WTC11 (cell line): Measurements from ENCODE around the gene EPDR1. TPM values are rescaled to one million over a fixed set of nuclear protein-coding genes. Genes with fewer than 3 reads are reported as not detected.

ENCODE experiments used
- CBFB ChIP-seq: sonication (generic); formaldehyde crosslinking; IDR thresholded peaks from 2 replicates; pipeline ENCODE4 v1.8.1; 2022; ENCODE audit warnings: mild to moderate bottlenecking, low read depth, missing genetic modification reagents
- JUN ChIP-seq: sonication (generic); formaldehyde crosslinking; IDR thresholded peaks from 2 replicates; pipeline ENCODE4 v1.8.0; 2023; ENCODE audit warnings: mild to moderate bottlenecking, missing genetic modification reagents
- MXD4 ChIP-seq: fragments of 250-450 bp; sonication (Bioruptor Pico); IDR thresholded peaks from 2 replicates; pipeline ENCODE4 v1.8.0; 2021; ENCODE audit warnings: mild to moderate bottlenecking, moderate library complexity, borderline replicate concordance
- NR3C1 ChIP-seq: sonication (generic); formaldehyde crosslinking; conservative IDR thresholded peaks from 2 replicates; pipeline ENCODE4 v1.8.1; 2023; ENCODE audit warnings: low read depth, mild to moderate bottlenecking, missing genetic modification reagents
- SMAD4 ChIP-seq: sonication (generic); formaldehyde crosslinking; IDR thresholded peaks from 2 replicates; pipeline ENCODE4 v1.8.0; 2022; ENCODE audit warnings: mild to moderate bottlenecking, missing genetic modification reagents
- ZNF121 ChIP-seq: sonication (generic); formaldehyde crosslinking; IDR thresholded peaks from 2 replicates; pipeline ENCODE4 v1.8.0; 2023; ENCODE audit warnings: missing genetic modification reagents
- total RNA-seq: library from RNA; stranded (reverse); gene quantifications from 3 replicates; pipeline ENCODE4 v1.2.3, GENCODE V29; 2021
- TF ChIP-seq, protein P1 (sequence below): sonication (generic); formaldehyde crosslinking; IDR thresholded peaks from 2 replicates; pipeline ENCODE4 v1.8.0; 2023; ENCODE audit warnings: missing genetic modification reagents, mild to moderate bottlenecking, borderline replicate concordance
- TF ChIP-seq, protein P2 (sequence below): sonication (generic); formaldehyde crosslinking; conservative IDR thresholded peaks from 2 replicates; pipeline ENCODE4 v1.8.1; 2023; ENCODE audit warnings: mild to moderate bottlenecking, low read depth, missing genetic modification reagents, moderate library complexity
- TF ChIP-seq, protein P3 (sequence below): sonication (generic); formaldehyde crosslinking; IDR thresholded peaks from 2 replicates; pipeline ENCODE4 v1.8.1; 2023; ENCODE audit warnings: mild to moderate bottlenecking, missing genetic modification reagents, borderline replicate concordance
- TF ChIP-seq, protein P4 (sequence below): fragments of 250-450 bp; sonication (Bioruptor Pico); IDR thresholded peaks from 2 replicates; pipeline ENCODE4 v1.9.0; 2021; ENCODE audit warnings: mild to moderate bottlenecking
- TF ChIP-seq, protein P5 (sequence below): sonication (generic); formaldehyde crosslinking; IDR thresholded peaks from 2 replicates; pipeline ENCODE4 v1.8.0; 2022; ENCODE audit warnings: missing genetic modification reagents
- TF ChIP-seq, protein P6 (sequence below): sonication (generic); formaldehyde crosslinking; IDR thresholded peaks from 2 replicates; pipeline ENCODE4 v1.8.0; 2023; ENCODE audit warnings: mild to moderate bottlenecking, missing genetic modification reagents
- TF ChIP-seq, protein P7 (sequence below): fragments of 250-450 bp; sonication (Bioruptor Pico); IDR thresholded peaks from 2 replicates; pipeline ENCODE4 v1.8.0; 2021; ENCODE audit warnings: mild to moderate bottlenecking

Gene EPDR1
- total RNA-seq, 1 experiment from 2014 or later, result 7.4 TPM

DNA sequence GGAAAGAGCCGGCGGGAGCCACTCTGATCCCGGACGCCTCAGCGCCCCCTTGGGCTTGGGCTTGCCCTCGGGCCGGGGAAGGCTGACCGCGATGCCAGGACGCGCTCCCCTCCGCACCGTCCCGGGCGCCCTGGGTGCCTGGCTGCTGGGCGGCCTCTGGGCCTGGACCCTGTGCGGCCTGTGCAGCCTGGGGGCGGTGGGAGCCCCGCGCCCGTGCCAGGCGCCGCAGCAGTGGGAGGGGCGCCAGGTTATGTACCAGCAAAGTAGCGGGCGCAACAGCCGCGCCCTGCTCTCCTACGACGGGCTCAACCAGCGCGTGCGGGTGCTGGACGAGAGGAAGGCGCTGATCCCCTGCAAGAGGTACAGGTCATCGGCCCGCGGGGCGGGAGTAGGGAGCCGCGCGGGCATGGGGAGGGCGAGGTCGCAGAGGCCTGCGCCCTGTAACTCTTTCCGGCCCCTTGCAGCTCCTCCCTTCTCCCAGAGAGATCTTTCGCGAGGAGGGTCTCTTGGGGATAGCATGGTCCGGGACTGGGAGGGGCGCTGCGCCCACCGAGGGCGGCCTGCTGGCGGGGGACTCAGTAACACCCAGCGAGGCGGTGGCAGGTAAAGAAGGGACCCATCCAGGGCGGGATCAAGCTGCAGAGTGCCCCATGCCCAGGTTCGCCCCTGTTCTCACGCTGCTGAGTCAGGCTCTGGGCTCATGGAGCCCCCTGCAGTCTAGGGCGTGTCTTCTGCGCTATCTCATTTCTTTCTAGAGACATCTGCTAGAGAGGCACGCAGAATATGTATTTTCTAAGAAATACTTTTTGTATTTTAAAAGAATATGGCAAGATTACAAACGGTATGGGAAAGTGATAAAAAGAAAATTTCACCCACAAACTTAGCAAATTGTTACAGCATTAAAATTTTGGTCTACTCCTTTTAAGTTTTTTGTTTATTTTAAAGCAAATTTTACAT lies 687 bp downstream of the EPDR1 start (continued):
- TF ChIP-seq, protein P1, sequence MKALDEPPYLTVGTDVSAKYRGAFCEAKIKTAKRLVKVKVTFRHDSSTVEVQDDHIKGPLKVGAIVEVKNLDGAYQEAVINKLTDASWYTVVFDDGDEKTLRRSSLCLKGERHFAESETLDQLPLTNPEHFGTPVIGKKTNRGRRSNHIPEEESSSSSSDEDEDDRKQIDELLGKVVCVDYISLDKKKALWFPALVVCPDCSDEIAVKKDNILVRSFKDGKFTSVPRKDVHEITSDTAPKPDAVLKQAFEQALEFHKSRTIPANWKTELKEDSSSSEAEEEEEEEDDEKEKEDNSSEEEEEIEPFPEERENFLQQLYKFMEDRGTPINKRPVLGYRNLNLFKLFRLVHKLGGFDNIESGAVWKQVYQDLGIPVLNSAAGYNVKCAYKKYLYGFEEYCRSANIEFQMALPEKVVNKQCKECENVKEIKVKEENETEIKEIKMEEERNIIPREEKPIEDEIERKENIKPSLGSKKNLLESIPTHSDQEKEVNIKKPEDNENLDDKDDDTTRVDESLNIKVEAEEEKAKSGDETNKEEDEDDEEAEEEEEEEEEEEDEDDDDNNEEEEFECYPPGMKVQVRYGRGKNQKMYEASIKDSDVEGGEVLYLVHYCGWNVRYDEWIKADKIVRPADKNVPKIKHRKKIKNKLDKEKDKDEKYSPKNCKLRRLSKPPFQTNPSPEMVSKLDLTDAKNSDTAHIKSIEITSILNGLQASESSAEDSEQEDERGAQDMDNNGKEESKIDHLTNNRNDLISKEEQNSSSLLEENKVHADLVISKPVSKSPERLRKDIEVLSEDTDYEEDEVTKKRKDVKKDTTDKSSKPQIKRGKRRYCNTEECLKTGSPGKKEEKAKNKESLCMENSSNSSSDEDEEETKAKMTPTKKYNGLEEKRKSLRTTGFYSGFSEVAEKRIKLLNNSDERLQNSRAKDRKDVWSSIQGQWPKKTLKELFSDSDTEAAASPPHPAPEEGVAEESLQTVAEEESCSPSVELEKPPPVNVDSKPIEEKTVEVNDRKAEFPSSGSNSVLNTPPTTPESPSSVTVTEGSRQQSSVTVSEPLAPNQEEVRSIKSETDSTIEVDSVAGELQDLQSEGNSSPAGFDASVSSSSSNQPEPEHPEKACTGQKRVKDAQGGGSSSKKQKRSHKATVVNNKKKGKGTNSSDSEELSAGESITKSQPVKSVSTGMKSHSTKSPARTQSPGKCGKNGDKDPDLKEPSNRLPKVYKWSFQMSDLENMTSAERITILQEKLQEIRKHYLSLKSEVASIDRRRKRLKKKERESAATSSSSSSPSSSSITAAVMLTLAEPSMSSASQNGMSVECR (CRISPR knock-in tag), result no peak; the same call in 1 of the 2 replicates
- TF ChIP-seq CBFB (no peak), SMAD4 (CRISPR knock-in tag) (no peak), JUN (CRISPR knock-in tag) (no peak), NR3C1 (CRISPR knock-in tag) (no peak), ZNF121 (no peak), MXD4 (no peak)
- TF ChIP-seq, protein P2, sequence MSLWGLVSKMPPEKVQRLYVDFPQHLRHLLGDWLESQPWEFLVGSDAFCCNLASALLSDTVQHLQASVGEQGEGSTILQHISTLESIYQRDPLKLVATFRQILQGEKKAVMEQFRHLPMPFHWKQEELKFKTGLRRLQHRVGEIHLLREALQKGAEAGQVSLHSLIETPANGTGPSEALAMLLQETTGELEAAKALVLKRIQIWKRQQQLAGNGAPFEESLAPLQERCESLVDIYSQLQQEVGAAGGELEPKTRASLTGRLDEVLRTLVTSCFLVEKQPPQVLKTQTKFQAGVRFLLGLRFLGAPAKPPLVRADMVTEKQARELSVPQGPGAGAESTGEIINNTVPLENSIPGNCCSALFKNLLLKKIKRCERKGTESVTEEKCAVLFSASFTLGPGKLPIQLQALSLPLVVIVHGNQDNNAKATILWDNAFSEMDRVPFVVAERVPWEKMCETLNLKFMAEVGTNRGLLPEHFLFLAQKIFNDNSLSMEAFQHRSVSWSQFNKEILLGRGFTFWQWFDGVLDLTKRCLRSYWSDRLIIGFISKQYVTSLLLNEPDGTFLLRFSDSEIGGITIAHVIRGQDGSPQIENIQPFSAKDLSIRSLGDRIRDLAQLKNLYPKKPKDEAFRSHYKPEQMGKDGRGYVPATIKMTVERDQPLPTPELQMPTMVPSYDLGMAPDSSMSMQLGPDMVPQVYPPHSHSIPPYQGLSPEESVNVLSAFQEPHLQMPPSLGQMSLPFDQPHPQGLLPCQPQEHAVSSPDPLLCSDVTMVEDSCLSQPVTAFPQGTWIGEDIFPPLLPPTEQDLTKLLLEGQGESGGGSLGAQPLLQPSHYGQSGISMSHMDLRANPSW (CRISPR knock-in tag), result no peak
- TF ChIP-seq, protein P3, sequence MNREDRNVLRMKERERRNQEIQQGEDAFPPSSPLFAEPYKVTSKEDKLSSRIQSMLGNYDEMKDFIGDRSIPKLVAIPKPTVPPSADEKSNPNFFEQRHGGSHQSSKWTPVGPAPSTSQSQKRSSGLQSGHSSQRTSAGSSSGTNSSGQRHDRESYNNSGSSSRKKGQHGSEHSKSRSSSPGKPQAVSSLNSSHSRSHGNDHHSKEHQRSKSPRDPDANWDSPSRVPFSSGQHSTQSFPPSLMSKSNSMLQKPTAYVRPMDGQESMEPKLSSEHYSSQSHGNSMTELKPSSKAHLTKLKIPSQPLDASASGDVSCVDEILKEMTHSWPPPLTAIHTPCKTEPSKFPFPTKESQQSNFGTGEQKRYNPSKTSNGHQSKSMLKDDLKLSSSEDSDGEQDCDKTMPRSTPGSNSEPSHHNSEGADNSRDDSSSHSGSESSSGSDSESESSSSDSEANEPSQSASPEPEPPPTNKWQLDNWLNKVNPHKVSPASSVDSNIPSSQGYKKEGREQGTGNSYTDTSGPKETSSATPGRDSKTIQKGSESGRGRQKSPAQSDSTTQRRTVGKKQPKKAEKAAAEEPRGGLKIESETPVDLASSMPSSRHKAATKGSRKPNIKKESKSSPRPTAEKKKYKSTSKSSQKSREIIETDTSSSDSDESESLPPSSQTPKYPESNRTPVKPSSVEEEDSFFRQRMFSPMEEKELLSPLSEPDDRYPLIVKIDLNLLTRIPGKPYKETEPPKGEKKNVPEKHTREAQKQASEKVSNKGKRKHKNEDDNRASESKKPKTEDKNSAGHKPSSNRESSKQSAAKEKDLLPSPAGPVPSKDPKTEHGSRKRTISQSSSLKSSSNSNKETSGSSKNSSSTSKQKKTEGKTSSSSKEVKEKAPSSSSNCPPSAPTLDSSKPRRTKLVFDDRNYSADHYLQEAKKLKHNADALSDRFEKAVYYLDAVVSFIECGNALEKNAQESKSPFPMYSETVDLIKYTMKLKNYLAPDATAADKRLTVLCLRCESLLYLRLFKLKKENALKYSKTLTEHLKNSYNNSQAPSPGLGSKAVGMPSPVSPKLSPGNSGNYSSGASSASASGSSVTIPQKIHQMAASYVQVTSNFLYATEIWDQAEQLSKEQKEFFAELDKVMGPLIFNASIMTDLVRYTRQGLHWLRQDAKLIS (CRISPR knock-in tag), result no peak
- TF ChIP-seq, protein P4, sequence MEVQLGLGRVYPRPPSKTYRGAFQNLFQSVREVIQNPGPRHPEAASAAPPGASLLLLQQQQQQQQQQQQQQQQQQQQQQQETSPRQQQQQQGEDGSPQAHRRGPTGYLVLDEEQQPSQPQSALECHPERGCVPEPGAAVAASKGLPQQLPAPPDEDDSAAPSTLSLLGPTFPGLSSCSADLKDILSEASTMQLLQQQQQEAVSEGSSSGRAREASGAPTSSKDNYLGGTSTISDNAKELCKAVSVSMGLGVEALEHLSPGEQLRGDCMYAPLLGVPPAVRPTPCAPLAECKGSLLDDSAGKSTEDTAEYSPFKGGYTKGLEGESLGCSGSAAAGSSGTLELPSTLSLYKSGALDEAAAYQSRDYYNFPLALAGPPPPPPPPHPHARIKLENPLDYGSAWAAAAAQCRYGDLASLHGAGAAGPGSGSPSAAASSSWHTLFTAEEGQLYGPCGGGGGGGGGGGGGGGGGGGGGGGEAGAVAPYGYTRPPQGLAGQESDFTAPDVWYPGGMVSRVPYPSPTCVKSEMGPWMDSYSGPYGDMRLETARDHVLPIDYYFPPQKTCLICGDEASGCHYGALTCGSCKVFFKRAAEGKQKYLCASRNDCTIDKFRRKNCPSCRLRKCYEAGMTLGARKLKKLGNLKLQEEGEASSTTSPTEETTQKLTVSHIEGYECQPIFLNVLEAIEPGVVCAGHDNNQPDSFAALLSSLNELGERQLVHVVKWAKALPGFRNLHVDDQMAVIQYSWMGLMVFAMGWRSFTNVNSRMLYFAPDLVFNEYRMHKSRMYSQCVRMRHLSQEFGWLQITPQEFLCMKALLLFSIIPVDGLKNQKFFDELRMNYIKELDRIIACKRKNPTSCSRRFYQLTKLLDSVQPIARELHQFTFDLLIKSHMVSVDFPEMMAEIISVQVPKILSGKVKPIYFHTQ (CRISPR knock-in tag), result no peak
- TF ChIP-seq, protein P5, sequence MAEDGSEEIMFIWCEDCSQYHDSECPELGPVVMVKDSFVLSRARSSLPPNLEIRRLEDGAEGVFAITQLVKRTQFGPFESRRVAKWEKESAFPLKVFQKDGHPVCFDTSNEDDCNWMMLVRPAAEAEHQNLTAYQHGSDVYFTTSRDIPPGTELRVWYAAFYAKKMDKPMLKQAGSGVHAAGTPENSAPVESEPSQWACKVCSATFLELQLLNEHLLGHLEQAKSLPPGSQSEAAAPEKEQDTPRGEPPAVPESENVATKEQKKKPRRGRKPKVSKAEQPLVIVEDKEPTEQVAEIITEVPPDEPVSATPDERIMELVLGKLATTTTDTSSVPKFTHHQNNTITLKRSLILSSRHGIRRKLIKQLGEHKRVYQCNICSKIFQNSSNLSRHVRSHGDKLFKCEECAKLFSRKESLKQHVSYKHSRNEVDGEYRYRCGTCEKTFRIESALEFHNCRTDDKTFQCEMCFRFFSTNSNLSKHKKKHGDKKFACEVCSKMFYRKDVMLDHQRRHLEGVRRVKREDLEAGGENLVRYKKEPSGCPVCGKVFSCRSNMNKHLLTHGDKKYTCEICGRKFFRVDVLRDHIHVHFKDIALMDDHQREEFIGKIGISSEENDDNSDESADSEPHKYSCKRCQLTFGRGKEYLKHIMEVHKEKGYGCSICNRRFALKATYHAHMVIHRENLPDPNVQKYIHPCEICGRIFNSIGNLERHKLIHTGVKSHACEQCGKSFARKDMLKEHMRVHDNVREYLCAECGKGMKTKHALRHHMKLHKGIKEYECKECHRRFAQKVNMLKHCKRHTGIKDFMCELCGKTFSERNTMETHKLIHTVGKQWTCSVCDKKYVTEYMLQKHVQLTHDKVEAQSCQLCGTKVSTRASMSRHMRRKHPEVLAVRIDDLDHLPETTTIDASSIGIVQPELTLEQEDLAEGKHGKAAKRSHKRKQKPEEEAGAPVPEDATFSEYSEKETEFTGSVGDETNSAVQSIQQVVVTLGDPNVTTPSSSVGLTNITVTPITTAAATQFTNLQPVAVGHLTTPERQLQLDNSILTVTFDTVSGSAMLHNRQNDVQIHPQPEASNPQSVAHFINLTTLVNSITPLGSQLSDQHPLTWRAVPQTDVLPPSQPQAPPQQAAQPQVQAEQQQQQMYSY (CRISPR knock-in tag), result no peak
- TF ChIP-seq, protein P6, sequence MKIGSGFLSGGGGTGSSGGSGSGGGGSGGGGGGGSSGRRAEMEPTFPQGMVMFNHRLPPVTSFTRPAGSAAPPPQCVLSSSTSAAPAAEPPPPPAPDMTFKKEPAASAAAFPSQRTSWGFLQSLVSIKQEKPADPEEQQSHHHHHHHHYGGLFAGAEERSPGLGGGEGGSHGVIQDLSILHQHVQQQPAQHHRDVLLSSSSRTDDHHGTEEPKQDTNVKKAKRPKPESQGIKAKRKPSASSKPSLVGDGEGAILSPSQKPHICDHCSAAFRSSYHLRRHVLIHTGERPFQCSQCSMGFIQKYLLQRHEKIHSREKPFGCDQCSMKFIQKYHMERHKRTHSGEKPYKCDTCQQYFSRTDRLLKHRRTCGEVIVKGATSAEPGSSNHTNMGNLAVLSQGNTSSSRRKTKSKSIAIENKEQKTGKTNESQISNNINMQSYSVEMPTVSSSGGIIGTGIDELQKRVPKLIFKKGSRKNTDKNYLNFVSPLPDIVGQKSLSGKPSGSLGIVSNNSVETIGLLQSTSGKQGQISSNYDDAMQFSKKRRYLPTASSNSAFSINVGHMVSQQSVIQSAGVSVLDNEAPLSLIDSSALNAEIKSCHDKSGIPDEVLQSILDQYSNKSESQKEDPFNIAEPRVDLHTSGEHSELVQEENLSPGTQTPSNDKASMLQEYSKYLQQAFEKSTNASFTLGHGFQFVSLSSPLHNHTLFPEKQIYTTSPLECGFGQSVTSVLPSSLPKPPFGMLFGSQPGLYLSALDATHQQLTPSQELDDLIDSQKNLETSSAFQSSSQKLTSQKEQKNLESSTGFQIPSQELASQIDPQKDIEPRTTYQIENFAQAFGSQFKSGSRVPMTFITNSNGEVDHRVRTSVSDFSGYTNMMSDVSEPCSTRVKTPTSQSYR (CRISPR knock-in tag), result no peak
- TF ChIP-seq, protein P7, sequence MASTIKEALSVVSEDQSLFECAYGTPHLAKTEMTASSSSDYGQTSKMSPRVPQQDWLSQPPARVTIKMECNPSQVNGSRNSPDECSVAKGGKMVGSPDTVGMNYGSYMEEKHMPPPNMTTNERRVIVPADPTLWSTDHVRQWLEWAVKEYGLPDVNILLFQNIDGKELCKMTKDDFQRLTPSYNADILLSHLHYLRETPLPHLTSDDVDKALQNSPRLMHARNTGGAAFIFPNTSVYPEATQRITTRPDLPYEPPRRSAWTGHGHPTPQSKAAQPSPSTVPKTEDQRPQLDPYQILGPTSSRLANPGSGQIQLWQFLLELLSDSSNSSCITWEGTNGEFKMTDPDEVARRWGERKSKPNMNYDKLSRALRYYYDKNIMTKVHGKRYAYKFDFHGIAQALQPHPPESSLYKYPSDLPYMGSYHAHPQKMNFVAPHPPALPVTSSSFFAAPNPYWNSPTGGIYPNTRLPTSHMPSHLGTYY (CRISPR knock-in tag), result no peak
